ENCODE results near the gene ABR.

Gene ABR

GRCh38 chr17:962166-962565, 217.6 kb downstream of the ABR start:
- no peak for DNase-seq (ENCODE audit: low read depth in 3 of 3)

GRCh38 chr17:958712-959451, 220.9 kb downstream of the ABR start:
- DNase-seq (ENCODE audit: low read depth in 3 of 3), result no peak

GRCh38 chr17:957856-958421, 221.8 kb downstream of the ABR start:
- DNase-seq (ENCODE audit: low read depth in 3 of 3), result no peak

- no peak for DNase-seq (ENCODE audit: low read depth in 3 of 3)
Observed at GRCh38 chr17:956905-957304, 222.9 kb downstream of the ABR start.

- DNase-seq (ENCODE audit: low read depth in 3 of 3), result no peak
Observed at GRCh38 chr17:954431-955164, 225.2 kb downstream of the ABR start.

GRCh38 chr17:953767-954166, 226.0 kb downstream of the ABR start:
- no peak for DNase-seq (ENCODE audit: low read depth in 3 of 3)
